GM21515 (cell line): Measurements from ENCODE around the gene MNX1.
A peak's percentile ranks its signal among the peaks of the same experiment; 100 is the strongest.

ENCODE experiments used
- ATAC-seq: cut with Tn5 transposase; IDR thresholded peaks from one replicate; pipeline ENCODE4 v1.9.1; 2021; ENCODE audit not compliant: unreplicated experiment

The MNX1 gene

DNA sequence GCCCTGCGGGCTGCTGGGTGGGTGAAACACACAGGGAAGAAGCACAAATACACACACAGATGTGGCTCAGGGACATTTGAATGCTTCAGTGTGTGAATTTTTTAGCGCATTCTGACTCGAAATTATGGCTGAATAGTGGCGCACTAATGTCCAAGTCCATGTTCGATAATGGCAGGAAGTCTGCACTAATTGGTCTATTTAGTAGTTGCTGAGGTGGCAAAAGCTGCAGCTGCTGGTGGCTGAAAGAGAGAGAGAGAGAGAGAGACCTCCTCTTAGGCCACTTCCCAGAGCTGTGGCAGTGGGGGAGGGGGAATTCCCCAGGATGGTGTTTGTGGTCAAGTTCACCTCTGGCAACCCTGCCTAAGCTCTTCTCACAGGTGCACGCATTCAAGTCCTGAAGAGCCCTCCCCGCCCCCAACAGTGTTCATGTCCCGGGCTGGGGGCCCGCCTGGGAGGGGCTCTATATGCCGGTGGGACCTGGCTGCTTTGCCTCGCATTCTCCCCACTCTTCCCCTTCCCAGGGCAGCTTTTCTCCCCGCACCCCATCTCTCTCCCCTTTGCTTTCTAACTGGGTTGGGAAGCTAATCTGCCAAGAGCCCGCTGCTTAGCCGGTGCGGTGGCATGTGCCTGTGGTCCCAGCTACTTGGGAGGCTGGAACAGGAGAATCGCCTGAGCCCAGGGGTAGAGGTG, 6.0 kb upstream of the MNX1 start:
- peak; percentile 73 for ATAC-seq

DNA sequence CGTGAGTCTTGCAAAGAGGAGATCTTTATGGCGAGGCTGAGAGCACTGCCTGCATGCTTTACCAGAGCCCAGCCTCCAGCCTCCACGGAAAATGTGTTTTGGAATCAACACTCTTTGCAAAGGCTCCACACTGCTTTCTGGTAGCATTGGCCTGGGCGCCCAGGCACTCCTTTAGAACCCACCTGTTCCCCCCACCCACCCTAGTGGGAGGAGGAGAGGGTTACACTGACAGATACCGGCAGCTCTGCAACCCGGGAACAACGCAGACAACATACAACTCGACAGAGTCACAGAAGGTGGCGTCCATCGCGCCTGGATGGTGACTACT, 5.5 kb upstream of the MNX1 start:
- no peak for ATAC-seq

DNA sequence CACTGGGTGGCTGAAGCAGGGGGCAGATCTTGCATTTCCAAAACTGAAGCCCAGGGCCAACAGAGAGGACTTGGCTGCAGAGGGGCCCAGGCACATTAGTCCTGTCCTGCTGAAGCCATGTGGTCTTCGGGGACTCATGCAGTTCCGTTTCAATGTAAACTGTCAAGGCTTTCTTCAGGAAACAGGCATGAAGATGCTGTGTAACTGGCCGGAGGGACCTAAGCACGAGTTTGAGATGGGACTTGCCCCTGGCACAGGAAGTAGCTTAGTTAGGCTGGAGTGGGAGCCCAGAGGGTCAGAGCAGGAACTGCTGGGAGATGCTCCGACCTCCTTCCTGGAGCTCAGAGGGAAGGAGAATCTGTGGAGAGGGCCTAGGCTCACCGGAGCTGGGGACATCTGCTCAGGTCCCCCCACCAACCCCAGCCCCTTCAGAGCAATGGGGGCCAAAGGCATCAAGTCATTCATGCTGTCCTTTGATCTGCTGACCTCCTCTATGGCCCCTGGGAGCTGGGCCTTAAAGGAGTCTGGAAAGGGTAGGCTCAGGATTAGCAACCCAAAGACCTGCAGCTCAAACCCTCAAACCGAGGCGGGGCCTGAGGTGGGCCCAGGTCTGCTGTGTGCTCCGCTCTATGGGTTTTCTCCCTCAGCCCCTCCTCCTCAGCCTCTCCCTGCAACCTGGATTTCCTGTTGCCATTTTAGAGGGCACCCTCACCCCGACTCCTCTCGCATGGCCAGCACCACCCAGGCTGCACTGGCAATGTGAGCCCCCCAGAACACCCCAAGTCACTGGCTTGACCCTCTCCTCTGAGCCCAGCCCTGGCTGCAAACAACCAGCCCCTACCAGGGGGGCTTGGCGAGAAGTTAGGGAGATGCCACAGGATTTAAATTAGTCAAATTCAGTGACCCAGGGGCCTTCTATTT, 4.4 kb upstream of the MNX1 start:
- ATAC-seq = no peak

DNA sequence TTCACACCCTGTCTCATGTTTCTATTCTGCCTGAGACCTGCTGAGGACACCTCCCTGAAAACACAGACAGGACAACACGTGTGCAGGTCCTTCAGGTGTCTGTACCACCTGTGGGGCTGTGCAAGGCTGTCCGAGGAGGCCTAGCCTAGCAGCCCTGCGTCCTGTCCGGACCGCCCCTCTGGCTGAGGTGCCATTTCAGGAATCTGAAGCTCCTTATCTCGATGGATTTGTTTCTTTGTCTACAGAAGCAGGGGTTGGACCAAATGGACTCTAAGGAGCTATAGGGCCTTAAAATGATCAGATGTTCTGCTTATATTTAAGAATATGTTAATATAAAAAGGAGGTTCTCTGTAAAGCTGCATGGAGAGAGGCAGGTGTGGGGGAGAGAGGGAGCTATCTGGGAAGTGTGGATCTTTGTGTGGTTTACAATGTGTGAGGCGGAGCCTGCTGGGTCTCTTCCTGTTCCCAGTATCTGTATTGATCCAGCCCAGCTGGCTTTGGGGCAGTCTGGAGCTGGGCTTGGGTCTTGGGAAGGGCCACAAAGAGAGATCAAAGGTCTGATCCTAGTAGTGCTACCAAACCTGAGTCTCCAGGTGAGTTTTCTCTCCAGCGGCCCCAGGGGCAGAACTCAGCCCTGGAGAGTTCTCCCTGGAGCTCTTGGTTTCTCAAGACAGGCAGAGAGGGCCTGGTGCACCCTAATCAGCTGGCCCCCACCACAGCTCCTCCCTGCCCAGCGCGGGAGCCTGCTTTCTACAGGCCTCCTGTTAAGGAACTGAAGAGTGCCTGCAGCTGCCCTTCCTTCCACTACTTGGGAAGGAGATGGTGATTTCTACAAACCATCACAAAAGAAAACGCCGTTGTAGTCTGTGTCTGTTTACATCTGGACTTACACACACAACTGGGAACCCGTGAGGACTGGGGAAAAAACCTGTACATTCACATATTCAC, 3.4 kb upstream of the MNX1 start:
- ATAC-seq = no peak

DNA sequence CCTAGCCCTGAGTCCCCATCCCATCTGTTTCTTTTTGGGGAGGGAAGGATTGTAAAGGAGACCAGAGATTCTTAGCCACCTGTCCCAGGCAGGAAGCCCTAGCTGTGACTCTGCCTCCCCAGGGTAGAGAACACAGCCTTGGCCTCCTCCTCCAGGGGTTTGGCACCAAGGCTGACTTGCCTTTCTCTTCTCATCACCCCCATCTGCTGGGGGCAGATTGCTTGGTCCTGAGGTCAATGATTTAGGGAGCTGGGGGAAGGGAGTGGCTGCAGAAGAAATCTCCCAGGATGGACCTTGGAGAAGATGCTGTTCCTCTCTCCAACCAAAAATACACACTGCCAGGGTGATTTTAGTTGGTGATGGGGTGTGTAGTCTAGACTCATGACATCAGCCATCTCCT, 2.6 kb upstream of the MNX1 start:
- no peak for ATAC-seq

DNA sequence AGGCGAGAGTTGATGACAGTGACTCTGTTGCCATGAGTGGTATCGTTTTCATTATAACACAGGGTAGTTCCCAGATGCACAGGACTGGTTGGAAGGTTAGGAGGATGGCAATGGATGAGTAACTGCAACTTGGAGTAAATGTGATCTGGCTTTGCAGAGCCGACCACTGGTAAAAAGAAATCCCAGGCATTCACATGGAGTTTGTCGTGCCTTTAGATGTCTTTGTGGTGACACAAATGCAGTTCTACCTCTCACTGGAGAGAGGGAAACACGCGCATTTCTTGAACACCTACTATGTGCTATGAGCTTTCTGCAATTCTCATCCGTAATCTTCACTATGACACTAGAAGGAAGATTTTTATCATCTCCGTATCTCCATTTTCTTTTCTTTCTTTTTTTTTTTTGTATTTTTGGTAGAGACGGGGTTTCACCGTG, 1.7 kb upstream of the MNX1 start:
- ATAC-seq = no peak

DNA sequence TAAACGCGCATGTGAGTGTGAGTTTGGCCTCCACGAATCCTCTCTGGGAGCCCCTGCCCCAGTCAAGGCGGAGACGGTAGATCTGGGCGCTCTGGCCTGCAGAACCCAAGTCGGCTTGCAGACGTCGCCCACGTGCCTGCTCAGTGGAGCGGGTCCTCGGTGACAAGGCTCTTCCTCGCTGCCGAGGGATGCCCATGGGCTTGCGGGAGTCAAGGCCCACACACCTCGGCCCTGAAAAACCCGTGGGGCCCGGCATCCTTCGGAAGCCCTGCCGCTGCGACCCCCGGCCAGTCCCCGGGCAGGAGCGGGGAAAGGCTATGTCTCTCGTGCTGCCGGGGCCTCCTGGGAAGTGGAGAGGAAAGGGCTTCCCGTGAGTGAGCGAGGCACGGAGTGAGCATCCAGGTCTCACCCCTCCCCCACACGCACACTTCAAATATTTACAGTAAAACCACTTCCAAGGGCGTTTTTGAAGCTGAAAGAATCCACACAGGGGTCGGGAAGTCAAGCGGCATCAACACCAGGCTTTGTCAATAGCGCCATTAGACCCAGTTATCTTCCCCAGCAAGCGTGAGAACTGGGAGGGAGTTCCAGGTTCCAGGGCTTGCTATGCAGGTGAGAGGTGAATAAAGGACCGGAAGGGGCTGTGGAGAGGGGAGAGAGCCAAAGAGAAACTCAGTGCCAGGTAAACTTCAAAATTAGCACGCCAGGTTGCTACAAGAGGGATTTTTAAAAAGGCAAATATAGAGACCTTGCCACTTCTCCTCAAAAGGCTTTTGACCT, 1.1 kb upstream of the MNX1 start:
- no peak for ATAC-seq

DNA sequence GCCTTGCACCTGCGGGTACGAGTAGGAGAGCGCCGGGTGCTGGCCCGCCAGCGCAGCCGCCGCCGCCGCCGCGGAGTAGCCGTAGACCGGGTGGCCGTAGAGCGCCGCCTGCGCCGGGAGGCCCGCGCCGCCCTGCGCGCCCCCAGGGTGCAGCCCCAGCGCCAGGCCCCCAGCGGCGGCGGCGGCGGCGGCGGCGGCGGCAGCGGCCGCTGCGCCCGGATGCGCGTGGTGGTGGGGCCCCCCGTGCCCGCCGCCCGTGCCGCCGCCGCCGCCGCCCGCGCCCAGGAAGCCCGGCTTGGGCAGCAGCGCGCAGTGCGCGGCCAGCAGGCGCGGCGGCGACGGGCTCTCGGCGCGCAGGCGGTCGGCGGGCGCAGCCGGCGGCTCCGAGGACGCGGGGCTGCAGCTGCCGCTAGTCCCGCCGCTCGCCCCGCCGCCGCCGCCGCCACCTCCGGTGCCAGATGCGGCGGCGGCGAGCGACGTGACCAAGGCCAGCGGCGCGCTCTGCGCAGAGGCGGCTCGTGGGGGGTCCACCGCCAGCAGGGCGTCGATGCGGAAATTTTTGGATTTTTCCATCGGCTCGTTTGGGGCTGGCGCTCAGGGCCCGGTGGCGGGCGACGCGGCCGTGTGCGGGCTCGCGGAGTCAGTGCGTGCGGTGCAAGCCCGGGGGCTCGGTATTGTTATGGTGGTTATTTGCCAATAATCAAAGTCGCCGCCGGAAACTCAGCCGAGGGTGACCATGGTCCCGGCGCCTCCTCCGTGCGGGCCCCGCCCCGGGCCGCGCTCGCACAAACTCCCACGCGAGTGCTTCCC, 480 bp downstream of the MNX1 start:
- ATAC-seq = peak; percentile 24

DNA sequence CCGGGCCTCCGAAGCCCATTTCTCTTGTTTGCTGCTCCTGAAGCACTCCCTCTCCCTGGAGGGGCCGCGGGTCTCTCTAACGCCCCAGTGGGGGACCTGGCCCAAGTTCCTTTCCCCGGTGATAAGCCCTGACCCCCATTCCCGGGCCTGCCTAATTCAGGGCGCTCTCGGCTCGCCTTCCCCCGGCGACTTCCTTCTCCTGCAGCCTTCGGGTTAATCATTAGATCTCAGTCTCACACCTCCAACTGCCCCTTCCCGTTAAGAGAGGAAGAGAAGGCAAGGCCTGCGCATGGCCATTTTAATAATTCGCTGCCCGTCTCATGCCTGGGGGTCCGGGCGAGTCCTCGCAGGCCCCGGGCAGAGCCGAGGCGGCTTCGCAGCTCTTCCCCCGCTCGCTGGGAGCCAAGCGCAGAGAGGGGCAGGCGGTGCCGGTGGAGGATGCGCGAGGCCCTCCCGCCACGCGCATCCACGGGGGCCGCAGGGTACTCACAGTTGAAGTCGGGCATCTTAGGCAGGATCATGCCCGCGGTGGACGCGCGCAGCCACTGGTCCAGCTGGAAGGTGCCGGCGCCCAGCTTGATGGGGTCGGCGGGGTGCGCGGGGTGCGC, 1.2 kb downstream of the MNX1 start:
- ATAC-seq = no peak

DNA sequence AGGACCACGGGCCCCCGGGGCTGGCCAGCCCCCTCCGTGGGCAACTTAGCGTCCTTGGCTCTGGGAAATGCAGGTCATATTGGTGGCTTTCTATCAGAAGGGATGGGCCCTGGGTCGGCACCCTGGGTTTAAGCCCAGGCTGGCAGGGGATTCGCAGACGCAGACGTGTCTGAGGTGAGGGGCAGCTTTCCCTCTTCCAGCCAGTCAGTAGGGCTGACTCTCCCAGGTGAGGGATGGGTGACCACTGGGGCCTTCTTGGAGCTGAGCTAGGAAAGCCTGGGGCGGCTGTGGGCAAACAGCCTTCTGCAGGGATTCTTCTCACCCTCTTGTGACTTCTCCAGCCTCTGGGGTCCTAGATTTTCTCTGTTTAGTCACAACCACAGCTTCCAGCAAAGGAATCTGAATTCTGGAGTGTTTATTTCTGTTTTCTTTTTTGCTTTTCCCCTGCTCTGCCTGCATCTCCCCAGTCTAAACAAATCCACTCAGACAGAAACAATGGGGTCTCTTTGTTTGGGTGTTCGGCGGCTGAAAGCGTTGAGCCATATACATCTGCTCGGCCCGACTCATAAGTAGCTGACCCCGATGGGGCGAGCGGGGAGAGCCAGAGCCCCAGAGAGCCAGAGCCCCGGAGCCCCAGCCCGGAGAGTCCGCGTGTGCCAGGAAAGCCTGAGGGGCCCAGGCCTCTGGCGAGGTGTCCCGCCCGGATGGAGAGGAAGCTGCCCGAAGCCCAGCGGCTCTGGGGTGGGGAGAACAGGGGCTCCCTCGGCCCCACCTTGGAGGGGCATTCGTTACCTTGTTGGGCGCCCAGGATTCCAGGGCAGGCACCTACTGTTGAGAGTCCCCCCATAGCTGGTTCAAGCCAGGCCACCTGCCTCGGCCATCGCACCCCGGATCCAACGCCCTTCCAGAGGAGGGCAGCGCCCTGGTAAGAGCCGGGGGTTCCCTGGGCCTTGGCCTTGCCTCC, 2.0 kb downstream of the MNX1 start:
- ATAC-seq = no peak

DNA sequence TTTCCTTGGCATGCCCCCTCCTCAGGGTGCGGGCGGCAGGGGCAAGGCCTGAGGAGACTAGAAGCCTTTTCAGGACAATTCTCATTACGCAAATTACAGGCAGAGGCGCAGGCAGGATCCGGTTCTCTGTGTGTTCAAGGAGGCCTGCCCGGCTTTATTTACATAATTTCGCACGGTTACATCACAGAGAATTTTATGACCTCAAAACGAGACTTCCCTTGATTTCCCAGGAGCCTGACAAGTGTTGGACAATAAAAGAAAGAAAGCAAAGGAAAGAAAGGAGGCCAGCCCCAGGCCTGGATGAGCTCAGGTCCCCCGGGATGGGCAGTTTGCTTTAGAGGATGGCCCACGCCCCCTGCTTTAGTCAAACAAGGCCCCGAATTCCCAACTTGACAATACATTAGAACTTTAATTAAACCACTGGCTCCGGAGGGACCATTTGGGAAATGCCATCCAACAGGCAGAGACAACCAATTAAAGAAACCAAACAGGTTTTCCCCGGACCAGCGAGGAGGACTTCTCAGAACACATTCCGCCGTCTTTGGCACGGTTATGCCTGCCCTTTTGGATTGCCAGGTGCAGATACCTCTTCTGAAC, 2.9 kb downstream of the MNX1 start:
- no peak for ATAC-seq

DNA sequence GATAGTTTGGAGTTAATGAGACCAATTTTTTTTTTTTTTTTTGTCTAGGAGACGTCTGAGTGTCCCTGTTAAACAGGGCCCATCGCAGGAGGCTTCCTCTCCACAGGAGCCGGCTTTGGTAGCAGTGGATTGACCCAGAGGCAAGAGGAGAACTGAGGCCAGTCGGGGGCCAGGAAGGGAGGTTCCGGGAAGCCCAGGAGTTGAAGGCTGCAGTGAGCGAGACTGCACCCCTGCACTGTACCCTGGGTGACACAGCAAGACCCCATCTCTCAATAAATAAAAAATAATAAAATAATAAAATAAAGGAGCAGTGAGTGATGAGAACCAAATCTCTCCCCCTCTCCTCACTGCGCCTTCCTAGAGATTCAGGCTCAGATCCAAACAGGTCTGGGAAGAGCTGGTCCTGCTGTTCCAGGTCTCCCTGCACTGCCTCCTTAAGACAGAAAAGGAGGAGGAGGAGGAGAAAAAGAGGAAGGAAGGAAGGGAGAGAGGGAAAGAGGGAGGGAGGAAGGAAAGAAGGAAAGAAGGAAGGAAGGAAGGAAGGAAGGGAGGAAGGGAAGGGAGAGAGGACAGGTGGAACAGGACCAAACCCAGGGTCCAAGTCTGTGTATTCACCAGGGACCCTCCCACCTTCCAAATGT, 3.5 kb downstream of the MNX1 start:
- no peak for ATAC-seq

DNA sequence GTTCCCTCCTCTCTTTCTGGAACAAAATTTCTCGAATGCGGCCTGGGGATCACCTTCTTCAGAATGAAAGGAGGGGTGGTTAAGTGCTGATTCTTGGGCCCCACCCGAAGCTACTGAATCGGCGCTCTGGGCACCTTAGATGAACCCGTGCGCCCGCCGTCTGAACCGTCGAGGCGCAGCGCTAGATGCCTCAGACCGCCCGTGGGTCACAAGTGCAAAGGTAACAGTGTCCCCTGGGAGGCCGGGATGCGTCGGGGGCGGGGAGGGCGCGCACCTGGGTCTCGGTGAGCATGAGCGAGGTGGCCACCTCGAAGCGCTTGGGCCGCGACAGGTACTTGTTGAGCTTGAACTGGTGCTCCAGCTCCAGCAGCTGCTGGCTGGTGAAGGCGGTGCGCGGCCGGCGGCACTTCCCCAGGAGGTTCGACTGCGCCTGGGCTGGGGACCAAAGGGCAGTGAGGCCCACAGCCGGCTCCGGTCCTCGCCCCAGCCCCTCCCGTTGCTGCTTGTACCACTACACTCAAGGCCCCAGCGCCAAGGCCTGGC, 4.2 kb downstream of the MNX1 start:
- no peak for ATAC-seq

DNA sequence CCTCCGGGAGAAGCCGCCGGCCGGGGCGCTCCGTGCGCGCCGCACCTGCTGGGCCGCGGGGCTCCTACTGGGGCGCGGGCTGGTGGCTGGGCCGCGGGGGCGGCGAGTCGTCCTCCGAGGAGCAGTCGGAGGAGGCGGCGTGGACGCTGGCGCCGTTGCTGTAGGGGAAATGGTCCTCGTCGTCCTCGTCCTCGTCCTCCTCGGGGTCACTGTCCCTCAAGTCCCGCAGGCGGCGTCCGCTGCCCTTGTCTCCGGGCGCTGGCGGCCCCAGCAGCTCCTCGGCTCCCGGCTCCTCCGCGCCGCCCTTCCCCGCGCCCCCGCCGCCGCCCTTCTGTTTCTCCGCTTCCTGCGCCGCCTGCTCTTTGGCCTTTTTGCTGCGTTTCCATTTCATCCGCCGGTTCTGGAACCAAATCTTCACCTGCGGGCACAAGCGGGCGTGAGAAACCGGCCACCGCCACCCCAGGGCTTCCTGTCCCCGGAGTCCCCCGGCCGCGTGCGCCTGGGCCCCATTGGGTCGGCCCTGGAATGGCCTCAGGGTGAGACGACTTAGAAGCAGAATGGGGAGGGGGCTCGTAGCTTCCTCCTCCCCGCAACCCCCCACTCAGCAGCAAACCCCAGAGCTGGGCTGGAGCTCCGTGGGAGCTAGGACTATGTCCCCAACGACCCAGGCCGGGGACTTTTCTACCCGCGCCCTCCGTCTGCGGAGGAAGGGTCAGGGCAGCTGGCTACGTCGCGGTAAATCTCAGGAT, 4.8 kb downstream of the MNX1 start:
- ATAC-seq = no peak

DNA sequence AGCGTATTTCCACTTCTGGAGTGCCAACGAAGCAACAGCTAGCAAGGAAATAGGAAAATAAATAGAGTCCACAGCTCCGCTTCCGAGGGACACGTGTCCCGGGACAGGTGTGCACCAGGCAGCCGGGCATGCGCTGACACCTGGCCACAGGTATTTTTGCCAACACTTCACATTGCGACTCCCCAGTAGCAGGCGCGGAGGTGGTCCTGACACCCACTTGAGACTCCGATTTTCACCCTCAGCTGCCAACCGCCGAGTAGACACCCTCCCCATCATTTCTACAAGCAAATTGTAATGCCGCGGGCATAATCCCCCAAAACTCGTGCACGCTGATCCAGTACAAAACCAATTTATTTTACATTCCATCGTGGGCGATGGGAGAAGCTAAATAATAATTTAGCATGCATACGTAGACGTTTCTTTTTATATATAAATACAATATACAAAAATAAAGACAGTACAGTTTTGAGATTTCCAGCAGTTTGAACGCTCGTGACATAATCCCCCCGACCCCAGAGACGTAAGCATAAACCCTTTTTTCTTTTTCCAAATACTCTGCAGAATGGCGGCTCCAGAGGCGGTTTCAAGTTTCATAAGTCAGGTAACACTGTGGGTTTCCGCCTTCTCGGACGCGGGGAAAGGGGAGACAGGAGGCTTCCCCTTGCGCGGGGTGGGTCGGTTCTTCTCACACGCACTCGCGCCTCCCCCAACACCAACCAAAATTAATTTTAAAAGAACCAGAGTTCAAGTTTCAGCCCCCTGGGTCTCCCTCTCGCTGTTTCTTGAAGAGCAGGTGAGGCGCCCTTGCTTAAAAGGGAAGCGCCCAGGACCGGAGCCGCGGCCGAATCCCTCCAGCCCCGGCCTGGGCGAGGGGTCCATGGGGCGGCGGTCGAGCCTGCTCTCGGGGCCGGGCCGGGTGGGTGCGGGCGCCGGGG, 5.7 kb downstream of the MNX1 start:
- no peak for ATAC-seq
